B cell (primary cell): Measurements from ENCODE around the gene ZNF398. TPM values are rescaled to one million over a fixed set of nuclear protein-coding genes. Genes with fewer than 3 reads are reported as not detected.
"Not testable (repeated sequence)": the region's sequence is repeated elsewhere in the genome, so short reads cannot be mapped to it uniquely, and the experiment has no call there.

ENCODE experiments used
- ATAC-seq: fragments of 200-7000 bp; cut with Tn5 transposase; one replicate; pipeline ENCODE4 v1.10.0; 2021; ENCODE audit warnings: low read depth, mild to moderate bottlenecking, moderate number of reproducible peaks, moderate library complexity
- CTCF ChIA-PET: fragments of 350-600 bp; sonication (Branson Sonifier 250); formaldehyde crosslinking; loops from one replicate; lab custom pipeline; 2021; ENCODE audit warnings: antibody characterized with exemption, inconsistent platforms; lab: Charles Lee
- POLR2A ChIA-PET: fragments of 350-600 bp; sonication (Branson Sonifier 250); formaldehyde crosslinking; loops from one replicate; lab custom pipeline; 2021; ENCODE audit warnings: antibody characterized with exemption; lab: Charles Lee
- DNase-seq: peaks from one replicate; pipeline ENCODE4 v3.0.0; 2013
- H2AFZ ChIP-seq: 2 replicates; pipeline ENCODE4 v1.6.1; 2012; ENCODE audit warnings: mild to moderate bottlenecking, low read depth, low read length; ENCODE audit not compliant: insufficient read depth, poor library complexity, severe bottlenecking
- H3K27ac ChIP-seq, 2 donors: 1 replicate in 1 of 2; 2 replicates in 1 of 2; pipeline ENCODE4 v1.5.1; 2012 to 2013; ENCODE audit warnings: low read length in 2 of 2, mild to moderate bottlenecking in 2 of 2, moderate library complexity in 1 of 2
- H3K27me3 ChIP-seq, 4 experiments: fragments of 200-600 bp in 1 of 4; sonication (generic) in 1 of 4; replicated peaks in 1 of 4; 1 replicate in 2 of 4; 2 replicates in 2 of 4; pipeline versions ENCODE4 v1.6.1 to v1.7.0; 2013 to 2016; ENCODE audit warnings: low read length in 3 of 4, mild to moderate bottlenecking in 2 of 4, mixed read lengths in 1 of 4, moderate library complexity in 1 of 4; ENCODE audit not compliant: insufficient read depth in 4 of 4, control insufficient read depth in 3 of 4; ENCODE audit errors: control extremely low read depth in 1 of 4
- H3K36me3 ChIP-seq, 2 experiments: replicated peaks in 1 of 2; 1 replicate in 1 of 2; 2 replicates in 1 of 2; pipeline versions ENCODE4 v1.6.1 to v1.7.1; 2013; ENCODE audit warnings: low read length in 1 of 2; ENCODE audit not compliant: insufficient read depth in 2 of 2, control insufficient read depth in 1 of 2; ENCODE audit errors: control extremely low read depth in 1 of 2, extremely low read depth in 1 of 2
- H3K4me1 ChIP-seq, 2 donors: fragments of 200-600 bp in 1 of 2; sonication (generic) in 1 of 2; 1 replicate in 1 of 2; 2 replicates in 1 of 2; pipeline versions ENCODE4 v1.5.1 to v1.6.1; 2013 to 2017; ENCODE audit warnings: low read length in 2 of 2; ENCODE audit not compliant: control insufficient read depth in 2 of 2, insufficient read depth in 2 of 2
- H3K4me2 ChIP-seq: replicated peaks from 2 replicates; pipeline ENCODE3; 2012; ENCODE audit warnings: mild to moderate bottlenecking, low read depth, low read length; ENCODE audit not compliant: poor library complexity, severe bottlenecking
- H3K4me3 ChIP-seq, 5 experiments: fragments of 200-600 bp in 1 of 5; sonication (generic) in 1 of 5; 1 replicate in 3 of 5; 2 replicates in 2 of 5; pipeline versions ENCODE4 v1.5.1 to v1.7.0; 2011 to 2016; ENCODE audit warnings: low read length in 4 of 5, mild to moderate bottlenecking in 4 of 5, low read depth in 2 of 5, control low read depth in 1 of 5, moderate library complexity in 1 of 5; ENCODE audit not compliant: insufficient read depth in 1 of 5; ENCODE audit errors: control extremely low read depth in 1 of 5, extremely low read depth in 1 of 5
- H3K79me2 ChIP-seq: fragments of 200-600 bp; sonication (generic); one replicate; pipeline ENCODE4 v1.6.0; 2016; ENCODE audit warnings: low read length; ENCODE audit not compliant: control insufficient read depth, insufficient read depth
- H3K9ac ChIP-seq: fragments of 200-600 bp; sonication (generic); 2 replicates; pipeline ENCODE4 v1.6.1; 2017; ENCODE audit warnings: mild to moderate bottlenecking, low read length, moderate library complexity
- H3K9me3 ChIP-seq, 3 donors: one replicate each; pipeline versions ENCODE4 v1.6.1 to v1.7.1; 2013; ENCODE audit warnings: low read length in 2 of 3; ENCODE audit not compliant: control insufficient read depth in 2 of 3, insufficient read depth in 1 of 3; ENCODE audit errors: control extremely low read depth in 1 of 3
- H4K20me1 ChIP-seq: 2 replicates; pipeline ENCODE4 v1.6.0; 2012; ENCODE audit warnings: mild to moderate bottlenecking, low read length; ENCODE audit not compliant: insufficient read depth, control insufficient read depth, poor library complexity, severe bottlenecking
- H3K27ac Mint-ChIP-seq: one replicate; pipeline ENCODE4 v1.8.0; 2021; ENCODE audit warnings: mixed read lengths
- H3K27me3 Mint-ChIP-seq: one replicate; pipeline ENCODE4 v1.8.0; 2021; ENCODE audit warnings: mixed read lengths
- H3K4me1 Mint-ChIP-seq: one replicate; pipeline ENCODE4 v1.8.0; 2021; ENCODE audit warnings: mixed read lengths
- H3K4me3 Mint-ChIP-seq: one replicate; pipeline ENCODE4 v1.8.0; 2021; ENCODE audit warnings: mixed read lengths
- H3K9me3 Mint-ChIP-seq: one replicate; pipeline ENCODE4 v1.8.0; 2022; ENCODE audit warnings: mixed read lengths; ENCODE audit not compliant: insufficient read depth
- CTCF ChIP-seq: fragments of 200-600 bp; IDR thresholded peaks from one replicate; pipeline ENCODE4 v1.8.0; 2022; ENCODE audit warnings: antibody characterized with exemption, mild to moderate bottlenecking
- EZH2 ChIP-seq: IDR thresholded peaks from 2 replicates; pipeline ENCODE4 v1.6.1; 2012; ENCODE audit warnings: borderline replicate concordance, low read depth, mild to moderate bottlenecking, moderate library complexity, low read length; ENCODE audit not compliant: insufficient read depth, poor library complexity, severe bottlenecking
- WGBS: methylation state at CpG from one replicate; pipeline ENCODE4 v1.1.5; 2013; ENCODE audit warnings: missing lambda C conversion rate; ENCODE audit not compliant: insufficient coverage; 5-methylcytosine and 5-hydroxymethylcytosine counted together
- intact Hi-C: fragments of 100-400 bp; cut with micrococcal nuclease; formaldehyde crosslinking; loops from one replicate; pipeline ENCODE4 v1.10.0; 2022
- polyA plus RNA-seq: library from polyadenylated mRNA; depleted of rRNA; stranded (reverse); fragments of >200 nt; gene quantifications from 2 replicates; pipeline ENCODE4 v1.2.3, GENCODE V29; 2012
- total RNA-seq, 2 donors: library from RNA; stranded (reverse); fragments of 120-200 nt in 1 of 2; gene quantifications; 1 replicate in 1 of 2; 2 replicates in 1 of 2; pipeline versions ENCODE4 v1.2.3 to v1.2.4, GENCODE V29; 2013 to 2022

The ZNF398 gene
- total and polyA plus RNA-seq, 2 donors (not counting 1 experiment from before 2014, with no cell fraction given) = 7.7 to 22.5 TPM

DNA sequence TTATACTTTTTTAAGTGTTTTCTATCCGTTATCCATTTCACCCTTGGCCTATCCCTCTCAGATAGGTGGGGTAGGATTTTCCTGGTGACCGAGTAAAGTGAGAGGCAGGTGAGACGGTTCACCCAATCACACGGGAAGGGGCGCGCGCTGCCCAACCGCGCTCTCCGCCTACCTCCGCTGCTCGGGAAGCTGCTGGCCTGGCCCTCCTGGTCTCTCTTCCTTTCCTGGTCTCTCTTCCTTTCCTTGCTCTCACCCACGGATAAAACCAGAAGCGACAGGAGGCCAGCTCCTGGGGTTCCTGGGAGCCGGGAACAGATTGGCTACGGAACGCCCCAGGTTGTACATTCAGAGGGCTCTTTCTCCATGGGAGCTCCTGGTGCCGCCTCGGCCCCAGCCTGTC, 77.9 kb downstream of the ZNF398 start:
- Mint-ChIP-seq H3K27me3 (no peaks in the 10 kb centered on the region), H3K4me3 (no peak overlapping the region), H3K9me3 (no peaks in the 10 kb centered on the region), H3K27ac (no peak overlapping the region), H3K4me1 (no peaks in the 10 kb centered on the region)
- ATAC-seq = no peak
- POLR2A ChIA-PET = no interaction called here
- no peak overlapping the region for H3K4me2 ChIP-seq
- no peaks in the 10 kb centered on the region for H4K20me1 ChIP-seq
- no peak for DNase-seq
- intact Hi-C loops = no loop called here
- TF ChIP-seq CTCF = no peak
- TF ChIP-seq EZH2 = no peak
- H3K27ac ChIP-seq = no peak overlapping the region
- no peak overlapping the region for H3K4me3 ChIP-seq
- no peaks in the 10 kb centered on the region for H3K27me3 ChIP-seq
- no peak overlapping the region for H3K9ac ChIP-seq
- 99% methylated on average over 16 of the region's 19 CpGs for WGBS
- peaks cover 0 to 14% (median 0%) of the 10 kb centered on the region in 3 donors for H3K9me3 ChIP-seq
- H3K79me2 ChIP-seq = no peaks in the 10 kb centered on the region
- CTCF ChIA-PET = no interaction called here
- peaks cover 0 to 10% of the 10 kb centered on the region in 2 experiments for H3K36me3 ChIP-seq
- no peaks in the 10 kb centered on the region for H3K4me1 ChIP-seq
- H2AFZ ChIP-seq = no peak overlapping the region

- H3K4me1 ChIP-seq = no peaks in the 10 kb centered on the region
- DNase-seq = no peak
- CTCF ChIA-PET = no interaction called here
- peaks cover 0 to 14% (median 0%) of the 10 kb centered on the region in 3 donors for H3K9me3 ChIP-seq
- peaks cover 0 to 8% of the 10 kb centered on the region in 2 experiments for H3K36me3 ChIP-seq
- no peak overlapping the region for H3K9ac ChIP-seq
- no peaks in the 10 kb centered on the region for H3K79me2 ChIP-seq
- H3K27me3 ChIP-seq = no peaks in the 10 kb centered on the region
- Mint-ChIP-seq H3K4me1 (no peaks in the 10 kb centered on the region), H3K27me3 (no peaks in the 10 kb centered on the region), H3K4me3 (no peak overlapping the region), H3K27ac (no peak overlapping the region), H3K9me3 (no peaks in the 10 kb centered on the region)
- no peak for ATAC-seq
- TF ChIP-seq CTCF (no peak), EZH2 (no peak)
- H3K4me2 ChIP-seq = no peak overlapping the region
- 98% methylated on average over 21 of the region's 22 CpGs for WGBS
- H3K27ac ChIP-seq = no peak overlapping the region
- H4K20me1 ChIP-seq = no peaks in the 10 kb centered on the region
- intact Hi-C loops = no loop called here
- no peak overlapping the region for H3K4me3 ChIP-seq
- POLR2A ChIA-PET = interaction anchor here (0.6 kb wide), 1 partner anchor 38 kb away, joined by 6 read pairs; no protein-coding TSS in a partner anchor
- no peak overlapping the region for H2AFZ ChIP-seq
These were observed 78.4 kb downstream of the ZNF398 start for GRCh38 chr7:149225656-149226055.

DNA sequence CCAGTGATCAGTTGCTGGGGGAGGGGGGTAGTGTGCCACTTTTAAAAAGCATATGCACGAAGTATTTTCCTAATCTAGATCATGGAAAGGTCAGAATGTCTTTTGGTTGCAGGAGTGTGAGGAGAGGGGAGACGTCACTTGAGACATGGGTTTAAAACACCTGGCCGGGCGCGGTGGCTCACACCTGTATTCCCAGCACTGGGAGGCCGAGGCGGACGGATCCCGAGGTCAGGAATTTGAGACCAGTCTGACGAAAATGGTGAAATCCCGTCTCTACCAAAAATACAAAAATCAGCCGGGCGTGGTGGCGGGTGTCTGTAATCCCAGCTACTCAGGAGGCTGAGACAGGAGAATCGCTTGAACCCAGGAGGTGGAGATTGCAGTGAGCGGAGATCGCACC, 79.1 kb downstream of the ZNF398 start:
- H3K27me3 Mint-ChIP-seq, DNase-seq, H3K27me3 ChIP-seq, H3K9ac ChIP-seq, H4K20me1 ChIP-seq, H3K4me1 Mint-ChIP-seq, H3K36me3 ChIP-seq, H3K4me3 ChIP-seq, H3K4me2 ChIP-seq, H3K4me3 Mint-ChIP-seq, H3K4me1 ChIP-seq, ATAC-seq, H3K27ac Mint-ChIP-seq, H2AFZ ChIP-seq, H3K27ac ChIP-seq, CTCF ChIA-PET, H3K79me2 ChIP-seq, intact Hi-C loops, H3K9me3 Mint-ChIP-seq: not testable (repeated sequence)
- H3K9me3 ChIP-seq = peaks cover 0 to 14% (median 0%) of the 10 kb centered on the region in 3 donors
- 98% methylated on average over 12 of the region's 17 CpGs for WGBS
- POLR2A ChIA-PET = interaction anchor here (0.6 kb wide), 1 partner anchor 37 kb away, joined by 6 read pairs; no protein-coding TSS in a partner anchor
